Fibroblast of the aortic adventitia (primary cell): ENCODE data around the gene BRD9. TPM values are rescaled to one million over a fixed set of nuclear protein-coding genes. Genes with fewer than 3 reads are reported as not detected.
"Not testable (repeated sequence)": the region's sequence is repeated elsewhere in the genome, so short reads cannot be mapped to it uniquely, and the experiment has no call there.

Experiments used
- DNase-seq: peaks from one replicate; pipeline ENCODE4 v3.0.0-alpha.2; 2010; ENCODE audit warnings: low read depth
- H3K4me3 ChIP-seq: 2 replicates; pipeline ENCODE4 v1.5.1; 2011; ENCODE audit warnings: low read depth, mild to moderate bottlenecking, control low read depth, low read length, moderate library complexity
- CTCF ChIP-seq: IDR thresholded peaks from 2 replicates; pipeline ENCODE4 v1.5.1; 2011; ENCODE audit warnings: mild to moderate bottlenecking, low read length, control low read depth, inconsistent platforms; ENCODE audit not compliant: insufficient read depth
- total RNA-seq: library from RNA; depleted of rRNA; stranded (reverse); fragments of >200 nt; gene quantifications from 2 replicates; pipeline ENCODE4 v1.2.3, GENCODE V29; 2012; ENCODE audit warnings: low replicate concordance

BRD9 gene
- total RNA-seq, 1 donor, result 26.8 TPM

- not testable (repeated sequence) for DNase-seq, H3K4me3 ChIP-seq
Measured at GRCh38 chr5:845031-845675, 47.4 kb downstream of the BRD9 start.

GRCh38 chr5:844426-844825 is 48.2 kb downstream of the BRD9 start:
- DNase-seq, H3K4me3 ChIP-seq: not testable (repeated sequence)

- not testable (repeated sequence) for H3K4me3 ChIP-seq, DNase-seq
Measured at GRCh38 chr5:843926-844325, 48.7 kb downstream of the BRD9 start.

GRCh38 chr5:843371-843770 is 49.2 kb downstream of the BRD9 start:
- not testable (repeated sequence) for DNase-seq

GRCh38 chr5:842402-843221 is 50.0 kb downstream of the BRD9 start:
- DNase-seq, H3K4me3 ChIP-seq: not testable (repeated sequence)

More at GRCh38 chr5:843371-843770, 49.2 kb downstream of the BRD9 start:
- H3K4me3 ChIP-seq, result not testable (repeated sequence)

GRCh38 chr5:841531-842401 is 50.8 kb downstream of the BRD9 start:
- DNase-seq, result not testable (repeated sequence)

GRCh38 chr5:840974-841435 is 51.6 kb downstream of the BRD9 start:
- DNase-seq, H3K4me3 ChIP-seq: not testable (repeated sequence)

More at GRCh38 chr5:841531-842401, 50.8 kb downstream of the BRD9 start:
- H3K4me3 ChIP-seq, result not testable (repeated sequence)

- not testable (repeated sequence) for H3K4me3 ChIP-seq, DNase-seq
Measured at GRCh38 chr5:840118-840973, 52.3 kb downstream of the BRD9 start.

GRCh38 chr5:838431-838851 is 54.2 kb downstream of the BRD9 start:
- DNase-seq, H3K4me3 ChIP-seq: not testable (repeated sequence)
- peak; percentile 8 for TF ChIP-seq CTCF

- DNase-seq, H3K4me3 ChIP-seq: not testable (repeated sequence)
Measured at GRCh38 chr5:837621-838121, 54.9 kb downstream of the BRD9 start.

GRCh38 chr5:835933-836612 is 56.5 kb downstream of the BRD9 start:
- not testable (repeated sequence) for DNase-seq, H3K4me3 ChIP-seq

- DNase-seq, H3K4me3 ChIP-seq: not testable (repeated sequence)
Measured at GRCh38 chr5:834013-834412, 58.6 kb downstream of the BRD9 start.

- DNase-seq, H3K4me3 ChIP-seq: not testable (repeated sequence)
Measured at GRCh38 chr5:828194-828593, 64.4 kb downstream of the BRD9 start.

GRCh38 chr5:825544-825943 is 67.1 kb downstream of the BRD9 start:
- DNase-seq, H3K4me3 ChIP-seq: not testable (repeated sequence)
